HT-29 (cell line): ENCODE data around the gene CDC42EP3. TPM values are rescaled to one million over a fixed set of nuclear protein-coding genes. Genes with fewer than 3 reads are reported as not detected.

ENCODE experiments used
- DNase-seq: peaks from one replicate; pipeline ENCODE4 v3.0.0-alpha.2; 2015; ENCODE audit warnings: low spot score
- total RNA-seq: library from RNA; depleted of rRNA; stranded (reverse); fragments of >200 nt; shearing (Covaris generic); gene quantifications from 2 replicates; pipeline ENCODE4 v1.2.3, GENCODE V29; 2014; rRNA removed

Gene CDC42EP3
- 6.6 and 13.6 TPM in 2 replicates for total RNA-seq

- DNase-seq, result peak; percentile 74
These were observed at the start of gene CDC42EP3 for GRCh38 chr2:37671009-37671815. CDC42EP3 (minus strand) TSS chr2:37671642; CDS start chr2:37646587, 25,055 bp downstream.

- DNase-seq, result no peak
These were observed 49.7 kb upstream of the CDC42EP3 start for GRCh38 chr2:37721201-37721560.

- no peak for DNase-seq
These were observed 49.2 kb upstream of the CDC42EP3 start for GRCh38 chr2:37720533-37721200.

GRCh38 chr2:37718515-37719161 lies 47.2 kb upstream of the CDC42EP3 start:
- no peak for DNase-seq

- no peak for DNase-seq
These were observed 41.8 kb upstream of the CDC42EP3 start for GRCh38 chr2:37713258-37713700.

- DNase-seq, result no peak
These were observed 40.4 kb upstream of the CDC42EP3 start for GRCh38 chr2:37711831-37712230.

GRCh38 chr2:37711308-37711731 lies 39.9 kb upstream of the CDC42EP3 start:
- DNase-seq, result peak; percentile 53

GRCh38 chr2:37709111-37709510 lies 37.7 kb upstream of the CDC42EP3 start:
- DNase-seq, result no peak

- no peak for DNase-seq
These were observed 36.7 kb upstream of the CDC42EP3 start for GRCh38 chr2:37708146-37708545.

GRCh38 chr2:37707393-37707792 lies 36.0 kb upstream of the CDC42EP3 start:
- no peak for DNase-seq

- no peak for DNase-seq
These were observed 35.1 kb upstream of the CDC42EP3 start for GRCh38 chr2:37706334-37707183.

GRCh38 chr2:37705191-37705590 lies 33.7 kb upstream of the CDC42EP3 start:
- DNase-seq, result no peak

- no peak for DNase-seq
These were observed 27.6 kb upstream of the CDC42EP3 start for GRCh38 chr2:37698931-37699481.

- no peak for DNase-seq
These were observed 23.9 kb upstream of the CDC42EP3 start for GRCh38 chr2:37695336-37695735.

- DNase-seq, result no peak
These were observed 21.3 kb upstream of the CDC42EP3 start for GRCh38 chr2:37692711-37693110.

GRCh38 chr2:37689751-37690150 lies 18.3 kb upstream of the CDC42EP3 start:
- no peak for DNase-seq

- peak; percentile 40 for DNase-seq
These were observed 17.5 kb upstream of the CDC42EP3 start for GRCh38 chr2:37688771-37689468.

- no peak for DNase-seq
These were observed 15.5 kb upstream of the CDC42EP3 start for GRCh38 chr2:37686792-37687526.

- DNase-seq, result no peak
These were observed 13.4 kb upstream of the CDC42EP3 start for GRCh38 chr2:37684809-37685208.
